Coronary artery (tissue), 2 donors: Measurements from ENCODE around the gene DNAJC7.

Experiments used
- DNase-seq: peaks from one replicate; pipeline ENCODE4 v3.0.0-alpha.2; 2017; ENCODE audit warnings: low spot score
- H3K27ac ChIP-seq, 2 donors: fragments of 200-600 bp; sonication (generic); one replicate each; pipeline ENCODE4 v1.5.1; 2016 to 2019
- H3K4me3 ChIP-seq: fragments of 200-600 bp; sonication (generic); 2 replicates; pipeline ENCODE4 v1.5.1; 2016; ENCODE audit warnings: mild to moderate bottlenecking, moderate library complexity
- CTCF ChIP-seq: fragments of 200-600 bp; sonication (generic); IDR thresholded peaks from one replicate; pipeline ENCODE4 v1.5.1; 2019; ENCODE audit warnings: antibody characterized with exemption

Gene DNAJC7

DNA sequence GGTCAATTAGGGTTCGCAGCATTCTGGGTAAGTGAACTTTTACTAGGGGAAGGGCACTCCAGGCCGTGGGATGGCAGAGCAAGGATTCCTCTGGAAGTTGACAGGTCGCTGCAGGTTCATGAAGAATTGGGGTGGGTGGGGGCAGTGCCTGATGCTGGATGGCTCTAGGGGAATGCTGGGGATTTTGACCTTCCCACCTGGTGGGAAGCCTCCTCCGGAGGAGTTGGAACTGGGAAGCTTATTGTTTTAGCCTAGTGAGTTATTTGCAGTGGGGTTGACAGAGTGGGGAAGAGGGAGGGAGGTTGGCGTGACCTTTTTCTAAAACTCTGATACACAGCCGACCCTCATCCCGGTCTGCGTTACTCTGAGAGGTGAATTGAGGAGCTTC lies 33.8 kb upstream of the DNAJC7 start:
- no peak for DNase-seq
- no peak for TF ChIP-seq CTCF
- Histone ChIP-seq H3K27ac (no peak overlapping the region), H3K4me3 (peak overlapping the region; percentile 89)

DNA sequence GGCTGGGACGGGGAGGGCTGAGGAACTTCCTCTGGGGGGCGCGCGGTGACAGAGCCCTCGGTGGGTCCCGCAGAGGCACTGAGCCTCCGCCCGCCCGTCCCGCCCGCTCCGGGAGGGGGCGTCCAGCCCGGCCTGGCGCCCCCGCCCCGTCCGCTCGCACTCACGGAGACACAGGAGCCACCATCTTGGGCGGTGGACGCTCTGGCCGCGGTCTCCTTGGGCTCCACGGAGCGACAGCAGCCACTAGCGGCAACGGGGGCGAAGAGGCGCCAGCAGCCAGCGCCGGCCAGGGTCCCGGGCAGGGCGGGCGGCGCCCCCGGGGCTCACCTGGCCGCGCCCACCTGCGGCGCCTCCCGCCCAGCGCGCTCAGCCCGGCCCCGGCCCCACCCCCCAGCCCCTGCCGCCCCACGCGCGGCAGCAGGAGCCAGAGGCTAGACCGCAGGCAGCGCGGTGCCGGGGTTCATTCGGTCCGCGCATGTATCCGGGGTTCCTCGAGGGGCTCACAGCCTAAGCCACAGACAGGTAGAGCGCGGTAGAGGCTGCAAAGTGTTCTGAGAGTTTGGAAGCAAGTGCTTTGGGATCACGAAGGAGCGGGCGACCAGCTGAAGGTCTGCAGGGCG lies 33.3 kb upstream of the DNAJC7 start, which contains the start of gene C17orf113:
Gene C17orf113, minus strand, starts transcription at position 209 of the 620 bp plus-strand sequence. CDS start 7,225 bp downstream, outside the sequence.
- Histone ChIP-seq H3K4me3 (peak within 1 kb of the TSS; percentile 89), H3K27ac (no peak within 1 kb of the TSS)
- no peak for DNase-seq
- no peak for TF ChIP-seq CTCF

- Histone ChIP-seq H3K4me3 (peak overlapping the region; percentile 89), H3K27ac (no peak overlapping the region)
- DNase-seq: no peak
- no peak for TF ChIP-seq CTCF
Observed at GRCh38 chr17:42049834-42050392, 32.7 kb upstream of the DNAJC7 start.

DNA sequence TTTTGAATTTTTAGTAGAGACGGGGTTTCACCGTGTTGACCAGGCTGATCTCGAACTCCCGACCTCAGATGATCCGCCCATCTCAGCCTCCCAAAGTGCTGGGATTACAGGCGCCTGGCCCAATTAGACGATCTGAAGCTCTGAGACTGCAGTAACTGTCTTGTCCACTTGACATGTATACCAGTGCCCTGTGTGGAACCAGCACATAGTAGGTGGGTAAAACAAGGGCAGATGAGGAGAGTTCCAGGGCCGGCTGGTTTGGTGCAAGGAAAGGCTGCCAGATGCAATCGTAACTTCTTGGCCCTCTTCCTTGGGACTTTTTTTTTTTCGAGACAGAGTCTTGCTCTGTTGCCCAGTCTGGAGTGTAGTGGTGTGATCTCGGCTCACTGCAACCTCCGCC lies 30.1 kb upstream of the DNAJC7 start:
- Histone ChIP-seq H3K27ac (no peak overlapping the region), H3K4me3 (no peak overlapping the region)
- no peak for DNase-seq
- no peak for TF ChIP-seq CTCF

DNA sequence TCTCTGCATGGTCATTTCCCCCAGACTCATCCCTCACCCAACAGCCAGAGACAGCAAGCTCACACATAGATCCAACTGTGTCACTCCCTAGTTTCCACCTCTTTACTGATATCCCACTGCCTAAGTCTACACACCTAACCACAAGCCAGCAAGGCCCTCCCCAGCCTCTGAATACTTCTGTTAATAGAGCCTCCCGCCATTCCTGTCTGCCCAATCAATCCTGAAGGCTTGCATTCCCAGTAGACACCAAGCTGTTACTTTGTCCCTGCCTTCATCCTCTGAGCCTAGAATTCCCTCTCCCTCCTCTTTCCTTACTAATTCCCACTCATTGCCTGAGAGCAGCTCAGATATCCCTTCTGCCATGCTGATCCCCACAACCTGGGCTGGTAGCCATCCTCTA lies 28.5 kb upstream of the DNAJC7 start:
- Histone ChIP-seq H3K27ac (no peak overlapping the region), H3K4me3 (no peak overlapping the region)
- no peak for DNase-seq
- TF ChIP-seq CTCF: no peak

GRCh38 chr17:42042598-42043319 lies 25.5 kb upstream of the DNAJC7 start:
- no peak for DNase-seq
- no peak for TF ChIP-seq CTCF
- H3K4me3 ChIP-seq: no peak overlapping the region
- no peak overlapping the region for H3K27ac ChIP-seq
